Ovary (tissue), 3 donors: ENCODE results near the gene SRM.

Experiments used
- CTCF ChIP-seq, 3 donors: fragments of 450-650 bp in 2 of 3; fragments of 200-600 bp in 1 of 3; IDR thresholded peaks; one replicate each; pipeline versions ENCODE4 v1.5.1 to v1.8.0; 2016 to 2022; ENCODE audit warnings: antibody characterized with exemption in 3 of 3, mild to moderate bottlenecking in 1 of 3
- POLR2A ChIP-seq: fragments of 450-650 bp; IDR thresholded peaks from one replicate; pipeline ENCODE4 v1.6.1; 2017; ENCODE audit warnings: antibody characterized with exemption, mild to moderate bottlenecking, moderate library complexity
- donor health status: DM: no; HTN: no; CAD: no.

GRCh38 chr1:11019971-11020370, 39.8 kb downstream of the SRM start:
- TF ChIP-seq CTCF (IDR thresholded peaks at IDR 0.05) (no peak), POLR2A (no peak)
